ENCODE measurements around the gene ZNRF1.

Gene ZNRF1

GRCh38 chr16:75028544-75029135 lies 29.8 kb downstream of the ZNRF1 start:
- no peak for DNase-seq

DNA sequence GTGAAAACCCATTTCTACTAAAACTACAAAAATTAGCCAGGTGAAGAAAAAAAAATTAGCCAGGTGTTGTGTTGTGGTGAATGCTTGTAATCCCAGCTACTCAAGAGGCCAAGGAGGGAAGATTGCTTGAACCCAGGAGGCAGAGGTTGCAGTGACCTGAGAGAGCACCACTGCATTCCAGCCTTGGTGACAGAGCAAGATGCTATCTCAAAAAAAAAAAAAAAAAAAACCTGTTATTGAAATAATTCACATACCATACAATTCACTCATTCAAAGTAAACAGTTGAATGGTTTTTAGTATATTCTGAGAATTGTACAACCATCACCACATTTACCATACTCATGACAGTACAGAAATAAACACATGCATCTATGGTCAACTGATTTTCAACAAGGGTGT lies 31.0 kb downstream of the ZNRF1 start:
- no peak for DNase-seq

DNA sequence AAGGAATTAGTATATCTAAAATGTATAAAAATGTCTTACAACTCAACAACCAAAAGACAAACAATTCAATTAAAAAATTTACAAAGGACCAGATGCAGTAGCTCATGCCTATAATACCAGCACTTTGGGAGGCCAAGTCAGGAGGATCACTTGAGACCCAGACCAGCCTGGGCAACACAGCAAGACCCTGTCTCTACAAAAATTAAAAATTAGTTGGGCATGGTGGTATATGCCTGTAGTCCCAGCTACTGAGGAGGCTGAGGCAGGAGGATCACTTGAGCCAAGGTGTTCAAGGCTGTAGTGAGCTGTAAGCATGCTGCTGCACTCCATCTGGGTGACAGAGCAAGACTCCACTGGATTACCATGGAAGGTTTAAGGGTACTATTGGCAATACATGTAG lies 33.8 kb downstream of the ZNRF1 start:
- DNase-seq, result no peak

- no peak for DNase-seq
These were observed 36.7 kb downstream of the ZNRF1 start for GRCh38 chr16:75035410-75035968.

- no peak for DNase-seq
These were observed 39.4 kb downstream of the ZNRF1 start for GRCh38 chr16:75038036-75038858.

DNA sequence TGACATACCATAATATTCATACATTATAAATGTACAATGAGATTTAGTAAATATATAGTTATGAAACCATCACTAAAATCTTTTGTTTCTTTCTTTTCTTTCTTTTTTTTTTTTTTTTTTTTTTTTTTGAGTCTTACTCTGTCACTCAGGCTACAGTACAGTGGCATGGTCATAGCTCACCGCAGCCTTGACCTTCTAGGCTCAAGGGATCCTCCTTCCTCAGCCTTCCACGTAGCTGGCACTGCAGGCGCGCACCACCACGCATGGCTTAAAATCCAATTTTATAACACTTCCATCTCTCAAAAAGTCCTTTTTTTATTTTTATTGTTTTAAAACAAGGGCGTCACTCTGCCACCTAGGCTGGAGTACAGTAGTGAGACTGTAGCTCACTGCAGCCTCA lies 41.1 kb downstream of the ZNRF1 start:
- no peak for DNase-seq

DNA sequence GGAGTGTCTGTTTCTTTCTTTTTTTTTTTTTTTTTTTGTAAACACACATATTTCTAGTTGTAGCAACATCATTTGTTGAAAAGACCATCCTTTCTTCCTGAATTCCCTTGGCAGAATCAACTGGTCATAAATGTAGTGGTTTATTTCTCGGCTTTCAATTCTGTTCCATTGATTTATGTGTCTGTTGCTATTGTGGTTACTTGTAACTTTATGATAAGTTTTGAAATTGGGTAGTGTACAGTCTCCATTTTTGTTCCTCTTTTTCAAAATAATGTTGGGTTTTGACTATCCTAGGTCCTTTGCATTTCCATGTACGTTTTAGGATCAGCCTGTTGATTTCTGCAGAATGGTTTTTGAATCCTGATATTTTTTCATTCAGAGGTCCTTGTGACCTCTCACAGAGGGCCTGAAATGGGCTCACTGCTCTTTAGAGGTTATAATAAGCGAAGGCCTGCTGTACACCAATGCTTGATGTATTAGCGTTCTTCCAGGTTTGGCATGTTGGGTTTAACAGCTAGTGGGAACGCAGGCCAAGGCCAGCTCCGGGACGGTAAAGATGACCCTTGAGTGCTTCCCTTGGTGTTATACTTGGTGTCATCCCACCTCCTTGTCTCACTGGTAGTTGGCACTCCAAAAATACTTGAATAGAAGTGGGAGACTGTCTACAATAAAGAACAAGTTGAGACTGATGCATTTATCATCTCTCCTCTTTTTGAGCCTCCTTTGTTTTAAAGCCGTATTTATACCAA lies 43.8 kb downstream of the ZNRF1 start:
- no peak for DNase-seq

DNA sequence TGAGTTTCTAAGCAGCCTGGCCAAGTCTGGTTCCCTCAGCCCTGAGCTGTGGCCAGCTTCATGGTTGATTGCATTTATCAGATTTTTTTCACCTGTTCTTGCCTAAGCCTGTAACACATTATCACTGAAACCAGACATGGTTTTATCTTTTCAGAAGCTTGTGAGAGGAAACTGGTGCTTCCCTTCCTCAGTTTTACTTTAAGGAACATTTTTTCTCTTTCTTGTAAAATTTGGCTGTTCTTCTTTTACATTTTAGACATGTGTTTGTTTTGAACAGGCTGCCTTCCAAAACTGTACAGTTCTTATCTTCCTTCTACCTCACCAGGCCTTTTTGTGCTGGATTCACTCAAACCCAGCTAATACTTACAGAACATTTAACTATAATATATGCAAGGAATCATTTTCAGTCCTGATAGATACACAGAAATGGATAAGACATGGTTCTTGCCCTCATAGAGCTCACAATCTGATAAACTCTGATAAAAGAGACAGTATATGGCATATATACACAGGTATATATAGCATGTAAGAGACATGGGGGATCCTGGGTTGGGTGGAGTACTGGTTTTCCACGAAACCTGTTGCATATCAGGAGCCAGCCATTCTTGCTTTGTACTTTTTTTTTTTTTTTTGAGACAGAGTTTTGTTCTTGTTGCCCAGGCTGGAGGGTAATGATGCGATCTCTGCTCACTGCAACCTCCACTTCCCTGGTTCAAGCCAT lies 44.5 kb downstream of the ZNRF1 start:
- DNase-seq, result no peak

- DNase-seq, result no peak
These were observed 46.1 kb downstream of the ZNRF1 start for GRCh38 chr16:75044800-75045361.

DNA sequence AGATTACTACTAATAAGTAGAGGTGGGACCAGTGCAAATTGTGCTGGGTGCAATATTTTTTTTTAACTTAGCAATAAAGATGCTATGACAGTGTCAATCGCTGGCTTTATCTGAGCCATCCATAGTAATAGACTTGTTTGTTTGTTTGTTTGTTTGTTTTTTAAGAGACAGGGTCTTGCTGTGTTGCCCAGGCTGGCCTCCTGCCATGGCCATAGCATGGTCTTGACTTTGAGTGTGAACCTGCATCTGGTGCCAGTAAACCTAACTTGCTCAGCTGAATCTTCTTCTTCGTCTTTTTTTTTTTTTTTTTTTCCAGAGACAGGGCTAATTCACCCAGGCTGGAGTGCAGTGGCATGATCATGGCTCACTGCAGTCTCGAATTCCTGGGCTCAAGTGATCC lies 46.6 kb downstream of the ZNRF1 start:
- no peak for DNase-seq

GRCh38 chr16:75048054-75048453 lies 49.2 kb downstream of the ZNRF1 start:
- no peak for DNase-seq

DNA sequence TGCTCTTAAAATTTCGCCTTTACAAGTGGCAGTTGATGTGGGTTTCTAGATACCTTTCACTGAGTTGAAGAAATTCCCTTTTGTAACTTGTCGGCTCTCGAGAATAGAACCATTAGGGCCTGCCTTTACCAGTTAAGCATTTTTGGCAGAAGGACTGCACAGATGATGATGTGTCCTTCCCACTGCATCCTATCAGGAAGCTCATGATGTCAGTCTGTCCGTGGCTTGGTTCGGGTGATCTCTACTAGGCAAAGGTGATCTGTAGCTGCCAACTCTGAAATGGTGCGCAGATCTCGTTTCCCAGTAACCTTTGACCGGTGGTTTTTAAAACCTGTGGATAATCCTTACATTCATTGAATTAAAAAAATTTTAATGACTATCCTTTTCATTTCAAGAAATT lies 49.7 kb downstream of the ZNRF1 start:
- no peak for DNase-seq

DNA sequence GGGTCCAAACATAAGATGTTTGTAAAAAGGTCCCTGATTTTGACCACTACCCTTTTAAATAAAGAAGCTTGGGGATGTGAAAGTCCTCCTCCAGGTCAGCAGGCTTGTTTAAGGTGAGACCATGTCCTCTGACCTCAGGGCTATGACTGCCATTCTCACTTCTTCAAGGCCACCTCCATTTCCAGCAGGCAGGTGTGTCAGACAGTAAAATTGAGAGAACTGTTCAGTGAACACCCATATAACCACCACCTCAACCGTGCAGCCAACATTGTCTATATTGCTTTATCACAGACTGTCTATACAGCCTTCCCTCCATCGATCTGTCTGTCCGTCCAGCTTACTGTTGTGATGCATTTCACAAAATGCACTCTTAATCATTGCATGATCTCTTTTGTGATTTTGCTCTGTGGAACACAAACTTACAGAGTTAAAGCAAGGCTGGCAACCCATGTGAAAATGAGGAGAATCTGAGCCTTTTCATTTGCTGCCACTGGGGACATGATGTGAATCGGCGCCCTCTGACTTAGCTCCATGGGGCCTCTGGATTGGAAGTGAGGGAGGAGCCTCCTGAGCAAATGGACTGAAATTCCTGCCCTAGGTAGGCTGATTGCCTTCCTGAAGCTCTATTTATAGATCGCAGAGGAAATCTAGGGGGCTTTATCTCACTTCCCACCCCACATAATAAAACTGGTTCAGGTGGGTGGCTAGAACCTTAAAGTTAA lies 53.8 kb downstream of the ZNRF1 start:
- DNase-seq, result no peak

DNA sequence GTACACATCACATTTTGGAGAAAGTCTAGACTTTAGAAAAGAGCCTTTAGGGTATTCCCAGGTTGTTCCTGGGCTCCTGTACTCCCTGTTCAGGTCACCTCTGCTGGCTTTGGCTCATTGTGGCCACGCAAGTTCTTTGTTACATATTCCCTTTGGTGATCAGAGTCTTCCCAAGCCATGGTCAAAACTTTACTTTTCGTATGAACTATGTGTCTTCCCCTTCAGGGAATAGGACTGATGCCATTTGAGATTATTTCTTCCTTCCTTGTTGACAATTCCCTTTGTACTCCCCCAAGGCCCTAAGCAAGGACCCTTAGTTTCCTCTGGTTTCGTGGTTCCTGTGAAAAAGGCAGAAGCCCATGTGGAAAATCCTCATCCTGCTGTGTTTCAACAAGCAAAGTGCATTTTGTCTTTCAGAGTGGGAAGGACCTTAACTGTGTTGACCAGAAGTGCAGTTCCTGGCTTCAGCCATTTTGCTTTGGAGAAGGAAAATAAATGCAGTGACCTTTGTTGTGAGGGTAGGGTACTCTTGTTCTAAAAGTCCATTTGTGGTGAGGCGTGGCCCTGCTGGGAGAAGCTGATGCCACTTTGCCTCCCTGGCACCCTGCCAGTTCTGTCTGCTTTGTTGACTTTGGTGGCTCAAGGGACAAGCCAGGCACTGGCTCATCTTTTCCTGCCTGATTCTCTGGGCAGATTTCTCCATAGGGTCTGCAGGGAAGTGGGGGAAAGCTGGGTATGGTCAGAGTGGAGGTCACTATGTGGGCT lies 55.1 kb downstream of the ZNRF1 start:
- no peak for DNase-seq

DNA sequence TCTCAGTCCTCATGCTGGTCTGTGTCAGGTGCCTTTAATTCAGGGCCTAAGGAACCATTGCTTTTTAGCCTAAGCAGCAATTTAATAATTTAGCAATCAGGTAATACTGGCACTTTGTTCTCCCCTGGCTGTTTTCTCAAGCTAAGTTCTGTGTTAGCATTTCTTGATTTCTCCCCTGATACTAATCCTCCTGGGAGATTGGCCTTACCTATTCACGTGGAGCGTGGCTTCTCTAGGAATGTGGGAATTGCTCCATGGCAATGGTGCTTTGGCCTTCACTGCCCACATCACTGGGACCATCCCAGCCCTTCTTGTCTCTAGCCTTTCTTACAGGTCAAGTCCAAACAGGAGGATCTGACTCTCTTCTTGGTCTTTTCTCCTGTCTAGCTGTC lies 55.7 kb downstream of the ZNRF1 start:
- DNase-seq, result no peak

GRCh38 chr16:75058806-75059205 lies 60.0 kb downstream of the ZNRF1 start:
- no peak for DNase-seq

- no peak for DNase-seq
These were observed 60.6 kb downstream of the ZNRF1 start for GRCh38 chr16:75059411-75059810.

GRCh38 chr16:75060723-75061122 lies 61.9 kb downstream of the ZNRF1 start:
- DNase-seq, result no peak

DNA sequence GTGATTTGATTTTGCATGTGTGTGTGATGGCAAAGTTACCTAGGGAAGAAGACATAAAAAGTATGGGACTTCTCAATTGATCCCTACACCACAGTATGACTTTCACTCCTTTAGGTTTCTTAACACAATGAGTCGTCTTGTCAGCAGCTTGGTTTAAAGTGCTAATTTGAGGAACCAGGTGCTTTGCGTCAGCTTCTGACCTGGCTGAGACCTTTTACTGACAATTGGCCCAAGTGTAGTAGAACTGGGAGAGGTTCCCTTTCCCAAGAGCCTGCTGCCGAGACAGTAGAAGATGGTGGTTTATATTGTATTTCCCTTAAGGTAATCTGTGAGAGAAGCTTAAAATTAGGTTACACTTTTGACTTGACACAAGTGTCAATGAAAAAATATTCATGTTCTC lies 62.8 kb downstream of the ZNRF1 start:
- DNase-seq, result no peak

- no peak for DNase-seq
These were observed 63.5 kb downstream of the ZNRF1 start for GRCh38 chr16:75062135-75062975.
